Testis (tissue), 2 donors: ENCODE data around the gene VEZF1.

Source experiments
- CTCF ChIP-seq, 3 experiments: fragments of 450-650 bp in 2 of 3; fragments of 200-600 bp in 1 of 3; sonication (generic) in 1 of 3; IDR thresholded peaks; one replicate each; pipeline ENCODE4 v1.5.1; 2016 to 2019; ENCODE audit warnings: antibody characterized with exemption in 3 of 3, mild to moderate bottlenecking in 2 of 3, moderate library complexity in 1 of 3
- POLR2A ChIP-seq: fragments of 450-650 bp; IDR thresholded peaks from one replicate; pipeline ENCODE4 v1.6.1; 2017; ENCODE audit warnings: antibody characterized with exemption, mild to moderate bottlenecking, moderate library complexity

DNA sequence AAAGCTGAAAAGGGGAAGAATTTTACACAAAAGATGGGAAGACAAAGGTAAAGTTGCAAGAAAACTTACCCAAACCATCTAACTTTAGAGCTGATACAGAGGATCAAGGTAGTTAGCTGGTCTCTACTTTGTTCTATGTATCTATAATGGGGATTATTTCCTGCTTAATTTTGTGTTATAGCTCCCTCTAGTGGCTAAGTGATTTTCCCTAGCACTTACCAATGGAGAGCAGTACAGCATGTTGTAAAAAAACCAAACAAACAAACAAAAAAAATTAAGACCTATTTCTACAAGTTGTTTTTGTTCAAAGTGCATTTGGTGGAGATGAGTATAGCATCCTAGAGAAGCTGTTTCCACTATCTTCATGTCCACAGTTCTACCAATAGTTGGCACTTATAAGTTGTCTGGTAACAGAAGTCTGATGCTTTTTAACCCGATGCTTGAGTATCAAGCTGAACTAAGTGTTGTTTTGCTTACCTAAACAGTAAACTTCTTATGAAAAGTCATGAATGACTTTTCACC, 11.5 kb upstream of the VEZF1 start:
- TF ChIP-seq CTCF (IDR thresholded peaks at IDR 0.05), result peak; percentile 67 to 89 (median 76)
- TF ChIP-seq POLR2A, result no peak
